ENCODE measurements around the gene RNF157. TPM values are rescaled to one million over a fixed set of nuclear protein-coding genes. Genes with fewer than 3 reads are reported as not detected.
A peak's percentile ranks its signal among the peaks of the same experiment; 100 is the strongest.

Gene RNF157
- polyA plus RNA-seq, 2 of the 4 experiments (the other 2 are of a cell fraction): 7.2 to 8.5 TPM

DNA sequence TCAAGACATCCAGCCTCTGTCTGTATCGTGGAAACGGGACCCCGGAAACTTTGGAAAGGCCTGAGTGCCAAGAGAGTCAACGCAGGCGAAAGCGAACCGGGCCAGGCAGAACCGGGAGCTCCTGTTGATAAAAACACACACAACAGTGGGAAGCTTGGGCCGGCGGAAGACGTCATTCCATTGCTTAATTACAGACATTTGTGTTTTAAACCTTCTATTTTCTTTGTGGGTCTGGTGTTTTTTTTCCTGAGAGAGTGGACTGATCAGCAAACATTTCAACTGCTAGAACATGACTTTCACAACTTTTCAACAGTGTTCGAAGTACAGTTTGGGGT, 878 bp upstream of the RNF157 start:
- H3K4me2 ChIP-seq: peak overlapping the region; percentile 81

GRCh38 chr17:76239538-76240274, 587 bp downstream of the RNF157 start:
- CTCF ChIA-PET: interaction anchor here (0.7 to 3.3 kb wide), 4 partner anchors 8 to 40 kb away, joined by 3 to 22 read pairs (median 4); no protein-coding TSS in a partner anchor
- DNase-seq (ENCODE audit: low read depth in 1 of 2, low spot score in 1 of 2): no peak
- ATAC-seq: peak; percentile 11 to 26; a peak in 4 of 6 replicates

More for the DNA sequence above, 878 bp upstream of the RNF157 start:
- TF ChIP-seq RCOR1 (IDR thresholded peaks at IDR 0.05; ENCODE audit: low read depth, low read length) (no peak), USF2 (IDR thresholded peaks at IDR 0.05) (no peak), E2F6 (IDR thresholded peaks at IDR 0.05; ENCODE audit: borderline replicate concordance, low read depth) (no peak), CBX2 (IDR thresholded peaks at IDR 0.05; ENCODE audit: borderline replicate concordance, low read depth) (no peak), ESRRA (IDR thresholded peaks at IDR 0.05; ENCODE audit: borderline replicate concordance, low read length) (no peak), JUN (IDR thresholded peaks at IDR 0.05) (no peak)
- TF ChIP-seq, protein P1, sequence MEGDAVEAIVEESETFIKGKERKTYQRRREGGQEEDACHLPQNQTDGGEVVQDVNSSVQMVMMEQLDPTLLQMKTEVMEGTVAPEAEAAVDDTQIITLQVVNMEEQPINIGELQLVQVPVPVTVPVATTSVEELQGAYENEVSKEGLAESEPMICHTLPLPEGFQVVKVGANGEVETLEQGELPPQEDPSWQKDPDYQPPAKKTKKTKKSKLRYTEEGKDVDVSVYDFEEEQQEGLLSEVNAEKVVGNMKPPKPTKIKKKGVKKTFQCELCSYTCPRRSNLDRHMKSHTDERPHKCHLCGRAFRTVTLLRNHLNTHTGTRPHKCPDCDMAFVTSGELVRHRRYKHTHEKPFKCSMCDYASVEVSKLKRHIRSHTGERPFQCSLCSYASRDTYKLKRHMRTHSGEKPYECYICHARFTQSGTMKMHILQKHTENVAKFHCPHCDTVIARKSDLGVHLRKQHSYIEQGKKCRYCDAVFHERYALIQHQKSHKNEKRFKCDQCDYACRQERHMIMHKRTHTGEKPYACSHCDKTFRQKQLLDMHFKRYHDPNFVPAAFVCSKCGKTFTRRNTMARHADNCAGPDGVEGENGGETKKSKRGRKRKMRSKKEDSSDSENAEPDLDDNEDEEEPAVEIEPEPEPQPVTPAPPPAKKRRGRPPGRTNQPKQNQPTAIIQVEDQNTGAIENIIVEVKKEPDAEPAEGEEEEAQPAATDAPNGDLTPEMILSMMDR (IDR thresholded peaks at IDR 0.05): no peak
- ChIA-PET POLR2A (interaction anchor here (1.0 to 1.8 kb wide), 4 partner anchors 8 to 26 kb away, joined by 4 to 6 read pairs (median 4); partner anchors contain the start of gene UBALD2), CTCF (interaction anchor here (0.8 to 2.6 kb wide), 6 partner anchors 9 to 48 kb away, joined by 3 to 19 read pairs (median 4); no protein-coding TSS in a partner anchor)
- Histone ChIP-seq H3K27ac (peak overlapping the region; percentile 63 to 84), H3K4me1 (peaks cover 24% of the 10 kb centered on the region), H3K4me3 (peak overlapping the region; percentile 54), H3K9me3 (no peaks in the 10 kb centered on the region)
- WGBS (ENCODE audit: missing lambda C conversion rate): 68% methylated on average over 12 of the region's 12 CpGs
- DNase-seq (ENCODE audit: low read depth in 1 of 2, low spot score in 1 of 2) (no peak), ATAC-seq (no peak; a peak in 1 of 6 replicates), FAIRE-seq (no peak)

GRCh38 chr17:76238847-76239537, 1.3 kb downstream of the RNF157 start:
- DNase-seq (ENCODE audit: low read depth in 1 of 2, low spot score in 1 of 2) (no peak), FAIRE-seq (no peak), ATAC-seq (no peak)
- H3K4me1 ChIP-seq: peaks cover 32% of the 10 kb centered on the region
- peak overlapping the region in 1 of 2 experiments; percentile 84; a peak in 3 of 6 replicates for H3K27ac ChIP-seq
- H3K4me2 ChIP-seq: peak overlapping the region; percentile 81
- CTCF ChIA-PET: interaction anchor here (1.2 to 3.3 kb wide), 6 partner anchors 10 to 96 kb away, joined by 3 to 22 read pairs (median 5); no protein-coding TSS in a partner anchor
- H3K9me3 ChIP-seq: no peaks in the 10 kb centered on the region
- no peak overlapping the region; the same call in 2 of the 3 replicates for H3K4me3 ChIP-seq
- POLR2A ChIA-PET: interaction anchor here (0.6 to 1.3 kb wide), 3 partner anchors 13 to 639 kb away, joined by 3 to 6 read pairs (median 4); partner anchors contain the start of gene MRPL38
- WGBS (ENCODE audit: missing lambda C conversion rate): 79% methylated on average over 11 of the region's 11 CpGs
- TF ChIP-seq SREBF2 (IDR thresholded peaks at IDR 0.05) (no peak), ZC3H11A (IDR thresholded peaks at IDR 0.05) (no peak), CHD2 (IDR thresholded peaks at IDR 0.05; ENCODE audit: low read length, partially characterized antibody) (no peak), FOSB (CRISPR knock-in tag; IDR thresholded peaks at IDR 0.05) (no peak), CBX2 (IDR thresholded peaks at IDR 0.05; ENCODE audit: borderline replicate concordance, low read depth) (no peak), RARB (CRISPR knock-in tag; IDR thresholded peaks at IDR 0.05) (no peak), FOXS1 (CRISPR knock-in tag; IDR thresholded peaks at IDR 0.05) (no peak), HDAC2 (IDR thresholded peaks at IDR 0.05) (no peak), PHF8 (IDR thresholded peaks at IDR 0.05; ENCODE audit: borderline replicate concordance, low read depth) (no peak), CBX8 (IDR thresholded peaks at IDR 0.05) (no peak)
- TF ChIP-seq, protein P2, sequence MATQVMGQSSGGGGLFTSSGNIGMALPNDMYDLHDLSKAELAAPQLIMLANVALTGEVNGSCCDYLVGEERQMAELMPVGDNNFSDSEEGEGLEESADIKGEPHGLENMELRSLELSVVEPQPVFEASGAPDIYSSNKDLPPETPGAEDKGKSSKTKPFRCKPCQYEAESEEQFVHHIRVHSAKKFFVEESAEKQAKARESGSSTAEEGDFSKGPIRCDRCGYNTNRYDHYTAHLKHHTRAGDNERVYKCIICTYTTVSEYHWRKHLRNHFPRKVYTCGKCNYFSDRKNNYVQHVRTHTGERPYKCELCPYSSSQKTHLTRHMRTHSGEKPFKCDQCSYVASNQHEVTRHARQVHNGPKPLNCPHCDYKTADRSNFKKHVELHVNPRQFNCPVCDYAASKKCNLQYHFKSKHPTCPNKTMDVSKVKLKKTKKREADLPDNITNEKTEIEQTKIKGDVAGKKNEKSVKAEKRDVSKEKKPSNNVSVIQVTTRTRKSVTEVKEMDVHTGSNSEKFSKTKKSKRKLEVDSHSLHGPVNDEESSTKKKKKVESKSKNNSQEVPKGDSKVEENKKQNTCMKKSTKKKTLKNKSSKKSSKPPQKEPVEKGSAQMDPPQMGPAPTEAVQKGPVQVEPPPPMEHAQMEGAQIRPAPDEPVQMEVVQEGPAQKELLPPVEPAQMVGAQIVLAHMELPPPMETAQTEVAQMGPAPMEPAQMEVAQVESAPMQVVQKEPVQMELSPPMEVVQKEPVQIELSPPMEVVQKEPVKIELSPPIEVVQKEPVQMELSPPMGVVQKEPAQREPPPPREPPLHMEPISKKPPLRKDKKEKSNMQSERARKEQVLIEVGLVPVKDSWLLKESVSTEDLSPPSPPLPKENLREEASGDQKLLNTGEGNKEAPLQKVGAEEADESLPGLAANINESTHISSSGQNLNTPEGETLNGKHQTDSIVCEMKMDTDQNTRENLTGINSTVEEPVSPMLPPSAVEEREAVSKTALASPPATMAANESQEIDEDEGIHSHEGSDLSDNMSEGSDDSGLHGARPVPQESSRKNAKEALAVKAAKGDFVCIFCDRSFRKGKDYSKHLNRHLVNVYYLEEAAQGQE (IDR thresholded peaks at IDR 0.05): no peak
- TF ChIP-seq, protein P3, sequence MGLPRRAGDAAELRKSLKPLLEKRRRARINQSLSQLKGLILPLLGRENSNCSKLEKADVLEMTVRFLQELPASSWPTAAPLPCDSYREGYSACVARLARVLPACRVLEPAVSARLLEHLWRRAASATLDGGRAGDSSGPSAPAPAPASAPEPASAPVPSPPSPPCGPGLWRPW (IDR thresholded peaks at IDR 0.05): no peak

More at GRCh38 chr17:76239538-76240274, 587 bp downstream of the RNF157 start:
- Histone ChIP-seq H3K9me3 (no peaks in the 10 kb centered on the region), H3K4me1 (peaks cover 25% of the 10 kb centered on the region), H3K4me2 (peak overlapping the region; percentile 81), H3K4me3 (peak overlapping the region; percentile 54), H3K27ac (peak overlapping the region; percentile 63 to 84)
- TF ChIP-seq SREBF2 (IDR thresholded peaks at IDR 0.05): no peak
- TF ChIP-seq EHF (CRISPR knock-in tag; IDR thresholded peaks at IDR 0.05): no peak
- no peak for TF ChIP-seq MAFK (IDR thresholded peaks at IDR 0.05; ENCODE audit: partially characterized antibody)
- TF ChIP-seq TP53 (CRISPR knock-in tag; IDR thresholded peaks at IDR 0.05): no peak
- TF ChIP-seq HOXB5 (CRISPR knock-in tag; IDR thresholded peaks at IDR 0.05): no peak
- TF ChIP-seq TFCP2L1 (CRISPR knock-in tag; IDR thresholded peaks at IDR 0.05): no peak
- no peak for TF ChIP-seq SMC3 (IDR thresholded peaks at IDR 0.05)
- TF ChIP-seq, protein P4, sequence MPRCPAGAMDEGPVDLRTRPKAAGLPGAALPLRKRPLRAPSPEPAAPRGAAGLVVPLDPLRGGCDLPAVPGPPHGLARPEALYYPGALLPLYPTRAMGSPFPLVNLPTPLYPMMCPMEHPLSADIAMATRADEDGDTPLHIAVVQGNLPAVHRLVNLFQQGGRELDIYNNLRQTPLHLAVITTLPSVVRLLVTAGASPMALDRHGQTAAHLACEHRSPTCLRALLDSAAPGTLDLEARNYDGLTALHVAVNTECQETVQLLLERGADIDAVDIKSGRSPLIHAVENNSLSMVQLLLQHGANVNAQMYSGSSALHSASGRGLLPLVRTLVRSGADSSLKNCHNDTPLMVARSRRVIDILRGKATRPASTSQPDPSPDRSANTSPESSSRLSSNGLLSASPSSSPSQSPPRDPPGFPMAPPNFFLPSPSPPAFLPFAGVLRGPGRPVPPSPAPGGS (IDR thresholded peaks at IDR 0.05): no peak
- POLR2A ChIA-PET: interaction anchor here (1.3 kb wide), 1 partner anchor 12 kb away, joined by 4 read pairs; no protein-coding TSS in a partner anchor
- FAIRE-seq: no peak
- 59% methylated on average over 40 of the region's 75 CpGs for WGBS (ENCODE audit: missing lambda C conversion rate)
